GM18499 (cell line): Measurements from ENCODE around the gene KCTD2.
"Not testable (repeated sequence)": the region's sequence is repeated elsewhere in the genome, so short reads cannot be mapped to it uniquely, and the experiment has no call there.

Experiments
- ATAC-seq: cut with Tn5 transposase; IDR thresholded peaks from one replicate; pipeline ENCODE4 v1.9.1; 2021; ENCODE audit warnings: moderate number of reproducible peaks; ENCODE audit not compliant: insufficient read depth, unreplicated experiment

The KCTD2 gene

GRCh38 chr17:75048249-75048878 lies 1.3 kb downstream of the KCTD2 start:
- no peak for ATAC-seq

GRCh38 chr17:75049057-75049456 lies 2.0 kb downstream of the KCTD2 start:
- no peak for ATAC-seq

- no peak for ATAC-seq
Observed at GRCh38 chr17:75049706-75050105, 2.7 kb downstream of the KCTD2 start.

GRCh38 chr17:75051941-75052340 lies 4.9 kb downstream of the KCTD2 start:
- no peak for ATAC-seq

GRCh38 chr17:75059369-75060345 lies 12.6 kb downstream of the KCTD2 start:
- ATAC-seq = no peak

GRCh38 chr17:75060434-75061054 lies 13.5 kb downstream of the KCTD2 start:
- ATAC-seq = no peak

GRCh38 chr17:75061055-75061438 lies 14.0 kb downstream of the KCTD2 start:
- no peak for ATAC-seq

- ATAC-seq = no peak
Observed at GRCh38 chr17:75061618-75062017, 14.6 kb downstream of the KCTD2 start.

GRCh38 chr17:75063201-75063600 lies 16.2 kb downstream of the KCTD2 start:
- no peak for ATAC-seq

GRCh38 chr17:75063626-75064025 lies 16.6 kb downstream of the KCTD2 start:
- ATAC-seq = no peak

GRCh38 chr17:75064040-75064439 lies 17.0 kb downstream of the KCTD2 start:
- ATAC-seq = no peak

GRCh38 chr17:75064460-75064859 lies 17.4 kb downstream of the KCTD2 start:
- no peak for ATAC-seq

- ATAC-seq = no peak
Observed at GRCh38 chr17:75064867-75065561, 18.0 kb downstream of the KCTD2 start.

GRCh38 chr17:75065562-75066151 lies 18.6 kb downstream of the KCTD2 start:
- no peak for ATAC-seq

- no peak for ATAC-seq
Observed at GRCh38 chr17:75067856-75068255, 20.8 kb downstream of the KCTD2 start.

GRCh38 chr17:75068750-75069149 lies 21.7 kb downstream of the KCTD2 start:
- no peak for ATAC-seq

- no peak for ATAC-seq
Observed at GRCh38 chr17:75069783-75070182, 22.8 kb downstream of the KCTD2 start.

GRCh38 chr17:75071478-75072271 lies 24.6 kb downstream of the KCTD2 start:
- not testable (repeated sequence) for ATAC-seq

- not testable (repeated sequence) for ATAC-seq
Observed at GRCh38 chr17:75072909-75073308, 25.9 kb downstream of the KCTD2 start.
